Measurements from ENCODE around the gene HOXA9. TPM values are rescaled to one million over a fixed set of nuclear protein-coding genes. Genes with fewer than 3 reads are reported as not detected.
A peak's percentile ranks its signal among the peaks of the same experiment; 100 is the strongest.

HOXA9 gene
- total RNA-seq, 1 donor from 2014 or later = not detected

DNA sequence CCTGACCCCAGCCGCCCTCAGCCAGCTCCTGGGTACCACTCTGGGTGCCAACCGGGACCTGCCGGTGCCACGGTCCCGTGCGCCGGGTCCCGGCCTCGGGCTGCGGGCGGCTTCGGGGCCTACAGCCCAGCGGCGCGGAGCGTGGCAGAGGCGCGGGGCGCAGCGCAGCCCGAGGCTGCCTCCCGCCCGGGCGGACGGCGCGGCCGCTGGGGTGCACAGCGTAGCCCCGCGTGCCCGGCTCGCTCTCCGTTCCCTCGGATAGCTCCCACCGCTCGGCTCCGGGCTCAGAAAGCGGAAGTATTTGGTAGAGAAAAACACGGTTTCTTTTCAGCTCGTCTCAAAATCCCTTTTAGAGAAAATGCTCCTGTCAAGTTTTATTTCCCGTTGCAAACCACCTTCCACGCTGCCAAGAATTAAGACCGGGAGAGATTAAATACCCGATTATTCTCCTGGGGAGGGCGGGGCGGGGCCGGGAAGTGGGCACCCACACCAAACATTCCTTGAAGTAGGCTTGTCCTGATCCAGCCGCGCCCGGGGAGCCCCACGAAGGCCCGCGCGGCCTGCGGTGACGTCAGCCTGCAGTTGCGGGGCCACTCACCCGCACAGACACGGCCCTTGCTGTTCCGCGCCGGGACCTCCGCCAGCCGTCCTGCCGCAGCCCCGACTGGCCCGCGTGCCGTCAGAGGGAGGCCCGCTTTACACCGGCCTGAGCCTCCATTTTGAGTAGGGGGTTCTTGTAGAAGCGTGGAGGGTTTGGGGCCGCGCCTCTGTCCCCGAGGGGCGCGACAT lies 27.4 kb upstream of the HOXA9 start:
- FAIRE-seq = no peak
- peak overlapping the region; percentile 62 for H3K4me2 ChIP-seq (ENCODE audit: low read length)
- no peak for TF ChIP-seq CTCF (IDR thresholded peaks at IDR 0.05; ENCODE audit: insufficient read depth, low read depth, low read length)
- TF ChIP-seq EZH2 (IDR thresholded peaks at IDR 0.05; ENCODE audit: insufficient read depth, low read length) = peak; percentile 57

DNA sequence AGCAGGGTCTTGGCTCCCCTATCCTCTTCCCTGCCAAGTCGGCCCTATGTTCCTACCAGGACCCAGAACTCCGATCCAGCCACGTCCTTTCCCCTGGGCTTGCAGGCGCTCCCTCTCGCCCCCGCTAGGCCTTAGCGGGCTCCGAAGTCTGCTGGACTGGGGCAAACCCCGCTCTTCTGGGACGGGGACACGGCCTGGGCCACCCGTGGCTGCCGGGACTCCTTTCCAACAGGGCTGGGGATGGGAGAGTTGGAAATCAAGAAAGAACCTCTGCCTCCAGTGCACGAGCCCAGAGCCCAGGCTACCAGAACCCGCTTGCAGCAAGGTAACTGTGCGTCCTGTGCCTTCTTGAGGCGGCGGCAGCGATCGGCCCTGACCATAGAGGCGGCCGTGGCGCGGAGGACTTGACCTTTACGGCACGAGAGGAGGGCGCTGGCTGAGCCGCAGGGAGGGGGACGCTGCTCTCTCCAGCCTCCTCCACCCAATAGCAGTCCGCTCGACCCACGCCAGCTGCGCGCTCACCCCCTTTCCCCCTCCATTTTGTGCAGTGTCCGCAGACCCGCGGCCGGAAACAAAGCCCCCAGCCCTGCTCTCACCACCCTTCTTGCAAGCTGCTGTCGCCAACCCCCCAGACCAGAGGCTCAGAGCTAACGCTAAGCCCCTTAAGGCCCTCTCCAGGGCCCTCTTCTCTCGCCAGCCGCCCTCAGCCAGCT lies 26.7 kb upstream of the HOXA9 start:
- peaks cover 3% of the 10 kb centered on the region for H3K4me1 ChIP-seq (ENCODE audit: insufficient read depth, low read length)
- DNase-seq (ENCODE audit: low read depth) (no peak), FAIRE-seq (no peak)
- H3K4me3 ChIP-seq (ENCODE audit: insufficient read depth, low read depth, low read length) = no peak overlapping the region
- H3K9ac ChIP-seq (ENCODE audit: low read length) = no peak overlapping the region
- H4K20me1 ChIP-seq (ENCODE audit: insufficient read depth, low read length) = peaks cover 11% of the 10 kb centered on the region
- no peaks in the 10 kb centered on the region for H3K36me3 ChIP-seq (ENCODE audit: insufficient read depth, low read length)
- no peak overlapping the region for H3K4me3 Mint-ChIP-seq (ENCODE audit: unreplicated experiment)
- H3K27me3 ChIP-seq (ENCODE audit: insufficient read depth, low read length) = peaks cover 98% of the 10 kb centered on the region
- H2AFZ ChIP-seq (ENCODE audit: low read depth, low read length) = no peak overlapping the region
- no peaks in the 10 kb centered on the region for H3K4me1 Mint-ChIP-seq (ENCODE audit: low read depth, unreplicated experiment)
- H3K9me3 ChIP-seq (ENCODE audit: insufficient read depth, low read depth, low read length) = peaks cover 3% of the 10 kb centered on the region
- H3K4me2 ChIP-seq (ENCODE audit: low read length) = peak overlapping the region; percentile 62
- H3K27ac ChIP-seq (ENCODE audit: low read depth, low read length) = no peak overlapping the region
- peaks cover 89% of the 10 kb centered on the region for H3K27me3 Mint-ChIP-seq (ENCODE audit: low read depth, unreplicated experiment)
- TF ChIP-seq CTCF (IDR thresholded peaks at IDR 0.05; ENCODE audit: insufficient read depth, low read depth, low read length) = no peak
- peak; percentile 82 for TF ChIP-seq EZH2 (IDR thresholded peaks at IDR 0.05; ENCODE audit: insufficient read depth, low read length)
- no peaks in the 10 kb centered on the region for H3K79me2 ChIP-seq (ENCODE audit: insufficient read depth, low read length)
- no peaks in the 10 kb centered on the region for H3K36me3 Mint-ChIP-seq (ENCODE audit: low read depth, unreplicated experiment)
- peak overlapping the region; percentile 26 for H3K27ac Mint-ChIP-seq (ENCODE audit: unreplicated experiment)
- H3K9me3 Mint-ChIP-seq (ENCODE audit: unreplicated experiment) = peaks cover 15% of the 10 kb centered on the region

More for the DNA sequence above, 27.4 kb upstream of the HOXA9 start:
- no peaks in the 10 kb centered on the region for H3K36me3 Mint-ChIP-seq (ENCODE audit: low read depth, unreplicated experiment)
- H3K4me1 Mint-ChIP-seq (ENCODE audit: low read depth, unreplicated experiment) = no peaks in the 10 kb centered on the region
- no peak overlapping the region for H3K4me3 Mint-ChIP-seq (ENCODE audit: unreplicated experiment)
- Histone ChIP-seq H3K4me3 (ENCODE audit: insufficient read depth, low read depth, low read length) (no peak overlapping the region), H4K20me1 (ENCODE audit: insufficient read depth, low read length) (peaks cover 14% of the 10 kb centered on the region), H3K9ac (ENCODE audit: low read length) (no peak overlapping the region), H3K4me1 (ENCODE audit: insufficient read depth, low read length) (peaks cover 3% of the 10 kb centered on the region), H3K27me3 (ENCODE audit: insufficient read depth, low read length) (peaks cover 98% of the 10 kb centered on the region), H2AFZ (ENCODE audit: low read depth, low read length) (no peak overlapping the region), H3K27ac (ENCODE audit: low read depth, low read length) (no peak overlapping the region), H3K9me3 (ENCODE audit: insufficient read depth, low read depth, low read length) (peaks cover 3% of the 10 kb centered on the region), H3K36me3 (ENCODE audit: insufficient read depth, low read length) (no peaks in the 10 kb centered on the region), H3K79me2 (ENCODE audit: insufficient read depth, low read length) (no peaks in the 10 kb centered on the region)
- H3K9me3 Mint-ChIP-seq (ENCODE audit: unreplicated experiment) = peaks cover 12% of the 10 kb centered on the region
- H3K27me3 Mint-ChIP-seq (ENCODE audit: low read depth, unreplicated experiment) = peaks cover 89% of the 10 kb centered on the region
- DNase-seq (ENCODE audit: low read depth) = no peak
- peak overlapping the region; percentile 26 for H3K27ac Mint-ChIP-seq (ENCODE audit: unreplicated experiment)

Data from astrocyte (in vitro differentiated cells and primary cell).